CD14-positive monocyte (primary cell): ENCODE results near the gene INHA. TPM values are rescaled to one million over a fixed set of nuclear protein-coding genes. Genes with fewer than 3 reads are reported as not detected.

Experiments used
- DNase-seq, 3 donors: peaks; one replicate each; pipeline ENCODE4 v3.0.0-alpha.2; 2011 to 2022
- H2AFZ ChIP-seq: 2 replicates; pipeline ENCODE4 v1.6.0; 2012; ENCODE audit warnings: mild to moderate bottlenecking, low read depth, low read length, inconsistent platforms; ENCODE audit not compliant: insufficient read depth, poor library complexity, severe bottlenecking
- H3K27ac ChIP-seq, 2 donors: 1 replicate in 1 of 2; 2 replicates in 1 of 2; pipeline ENCODE4 v1.5.1; 2012 to 2013; ENCODE audit warnings: low read length in 2 of 2, control low read depth in 1 of 2, inconsistent platforms in 1 of 2, low read depth in 1 of 2, mild to moderate bottlenecking in 1 of 2
- H3K27me3 ChIP-seq, 2 donors: one replicate each; pipeline versions ENCODE4 v1.6.0 to v1.6.1; 2011 to 2013; ENCODE audit warnings: low read length in 2 of 2; ENCODE audit not compliant: control insufficient read depth in 2 of 2, insufficient read depth in 2 of 2
- H3K36me3 ChIP-seq, 2 donors: replicated peaks in 1 of 2; 1 replicate in 1 of 2; 2 replicates in 1 of 2; pipeline versions ENCODE4 v1.5.1 to v1.6.1; 2012 to 2013; ENCODE audit warnings: low read length in 2 of 2, control low read depth in 1 of 2, inconsistent platforms in 1 of 2, mild to moderate bottlenecking in 1 of 2; ENCODE audit not compliant: insufficient read depth in 2 of 2, control insufficient read depth in 1 of 2
- H3K4me1 ChIP-seq, 2 donors: 1 replicate in 1 of 2; 2 replicates in 1 of 2; pipeline versions ENCODE4 v1.5.1 to v1.6.1; 2012 to 2013; ENCODE audit warnings: low read length in 2 of 2, control low read depth in 1 of 2, inconsistent platforms in 1 of 2, mild to moderate bottlenecking in 1 of 2, moderate library complexity in 1 of 2; ENCODE audit not compliant: insufficient read depth in 2 of 2, control insufficient read depth in 1 of 2
- H3K4me2 ChIP-seq: replicated peaks from 2 replicates; pipeline ENCODE3; 2012; ENCODE audit warnings: low read length, moderate library complexity, mild to moderate bottlenecking; ENCODE audit not compliant: poor library complexity, severe bottlenecking; ENCODE audit errors: extremely low read depth
- H3K4me3 ChIP-seq, 3 experiments: fragments of 200-600 bp in 1 of 3; sonication (generic) in 1 of 3; replicated peaks in 1 of 3; 1 replicate in 2 of 3; 2 replicates in 1 of 3; pipeline ENCODE4 v1.5.1; 2011 to 2013; ENCODE audit warnings: low read length in 3 of 3, mild to moderate bottlenecking in 3 of 3, control low read depth in 2 of 3, low read depth in 2 of 3, inconsistent platforms in 1 of 3, moderate library complexity in 1 of 3
- H3K79me2 ChIP-seq: 2 replicates; pipeline ENCODE4 v1.6.0; 2012; ENCODE audit warnings: mild to moderate bottlenecking, control low read depth, inconsistent platforms, low read length, moderate library complexity; ENCODE audit not compliant: insufficient read depth
- H3K9ac ChIP-seq: 2 replicates; pipeline ENCODE4 v1.6.0; 2017; ENCODE audit warnings: low read length, mild to moderate bottlenecking; ENCODE audit not compliant: insufficient read depth, poor library complexity, severe bottlenecking
- H3K9me3 ChIP-seq, 2 donors: replicated peaks in 1 of 2; 1 replicate in 1 of 2; 2 replicates in 1 of 2; pipeline versions ENCODE4 v1.5.1 to v1.6.1; 2012 to 2013; ENCODE audit warnings: low read length in 2 of 2, control low read depth in 1 of 2; ENCODE audit not compliant: control insufficient read depth in 1 of 2, insufficient read depth in 1 of 2
- H4K20me1 ChIP-seq: 2 replicates; pipeline ENCODE4 v1.6.0; 2012; ENCODE audit warnings: mild to moderate bottlenecking, low read length, control low read depth, moderate library complexity; ENCODE audit not compliant: insufficient read depth
- H3K27ac Mint-ChIP-seq, 7 donors: one replicate each; pipeline ENCODE4 v1.8.0; 2020; ENCODE audit warnings: mild to moderate bottlenecking in 7 of 7, mixed read lengths in 7 of 7, moderate library complexity in 6 of 7, inconsistent platforms in 2 of 7
- H3K27me3 Mint-ChIP-seq, 3 donors: one replicate each; pipeline ENCODE4 v1.8.0; 2021 to 2022; ENCODE audit warnings: low read depth in 3 of 3, mild to moderate bottlenecking in 3 of 3, mixed read lengths in 3 of 3, moderate library complexity in 3 of 3, inconsistent platforms in 1 of 3
- H3K36me3 Mint-ChIP-seq, 2 donors: one replicate each; pipeline ENCODE4 v1.8.0; 2020; ENCODE audit warnings: mixed read lengths in 2 of 2, inconsistent platforms in 1 of 2, mild to moderate bottlenecking in 1 of 2
- H3K4me1 Mint-ChIP-seq: one replicate; pipeline ENCODE4 v1.8.0; 2020; ENCODE audit warnings: mild to moderate bottlenecking, mixed read lengths
- H3K4me3 Mint-ChIP-seq, 2 donors: one replicate each; pipeline ENCODE4 v1.8.0; 2020; ENCODE audit warnings: mild to moderate bottlenecking in 2 of 2, mixed read lengths in 2 of 2, moderate library complexity in 1 of 2
- H3K9me3 Mint-ChIP-seq, 7 donors: one replicate each; pipeline ENCODE4 v1.8.0; 2020 to 2022; ENCODE audit warnings: mixed read lengths in 7 of 7, mild to moderate bottlenecking in 6 of 7, moderate library complexity in 6 of 7, inconsistent platforms in 2 of 7
- CTCF ChIP-seq: fragments of 200-600 bp; IDR thresholded peaks from one replicate; pipeline ENCODE4 v1.8.0; 2022; ENCODE audit warnings: antibody characterized with exemption, mild to moderate bottlenecking
- WGBS: methylation state at CpG from one replicate; pipeline ENCODE4 v1.1.5; 2013; ENCODE audit warnings: missing lambda C conversion rate; ENCODE audit not compliant: insufficient coverage; 5-methylcytosine and 5-hydroxymethylcytosine counted together
- intact Hi-C, 2 donors: fragments of 100-400 bp; cut with micrococcal nuclease; formaldehyde crosslinking; loops; one replicate each; pipeline versions ENCODE4 v1.15.0 to v1.15.1; 2023
- polyA plus RNA-seq, 3 donors: library from polyadenylated mRNA; depleted of rRNA in 1 of 3; unstranded in 2 of 3; stranded (reverse) in 1 of 3; fragments of 300-500 nt in 2 of 3; fragments of >200 nt in 1 of 3; fragmentation: Illumina TruSeq in 2 of 3; gene quantifications; 1 replicate in 2 of 3; 2 replicates in 1 of 3; pipeline ENCODE4 v1.2.3, GENCODE V29; 2012 to 2021

The INHA gene
- polyA plus RNA-seq, 3 donors = not detected

GRCh38 chr2:219598308-219599078, 26.4 kb downstream of the INHA start:
- Histone ChIP-seq H3K36me3 (peaks cover 19 to 29% of the 10 kb centered on the region in 2 donors), H3K27me3 (no peaks in the 10 kb centered on the region), H3K4me1 (peaks cover 16 to 22% of the 10 kb centered on the region in 2 donors), H3K4me3 (peak overlapping the region; percentile 65 to 81 (median 80)), H4K20me1 (no peaks in the 10 kb centered on the region), H3K79me2 (peaks cover 8% of the 10 kb centered on the region), H3K9me3 (no peaks in the 10 kb centered on the region), H3K27ac (peak overlapping the region; percentile 69 to 91), H3K4me2 (peak overlapping the region; percentile 72), H2AFZ (peak overlapping the region; percentile 82), H3K9ac (peak overlapping the region; percentile 65)
- 45% methylated on average over 4 of the region's 9 CpGs for WGBS
- H3K9me3 Mint-ChIP-seq = peaks cover 0 to 1% (median 0%) of the 10 kb centered on the region in 7 donors
- H3K4me1 Mint-ChIP-seq = peaks cover 27% of the 10 kb centered on the region
- H3K4me3 Mint-ChIP-seq = peak overlapping the region; percentile 95 to 96
- no peak for TF ChIP-seq CTCF
- peak overlapping the region; percentile 94 to 99 (median 97) for H3K27ac Mint-ChIP-seq
- H3K27me3 Mint-ChIP-seq = peaks cover 2 to 5% (median 2%) of the 10 kb centered on the region in 3 donors
- intact Hi-C loops = loop anchor here (5.0 kb wide), 3 partner anchors 46 to 211 kb away; partner anchors contain the start of genes GMPPA (in 2 of the 2) and DNPEP (in 1 of the 2)
- H3K36me3 Mint-ChIP-seq = peaks cover 22 to 26% of the 10 kb centered on the region in 2 donors
- DNase-seq = no peak

DNA sequence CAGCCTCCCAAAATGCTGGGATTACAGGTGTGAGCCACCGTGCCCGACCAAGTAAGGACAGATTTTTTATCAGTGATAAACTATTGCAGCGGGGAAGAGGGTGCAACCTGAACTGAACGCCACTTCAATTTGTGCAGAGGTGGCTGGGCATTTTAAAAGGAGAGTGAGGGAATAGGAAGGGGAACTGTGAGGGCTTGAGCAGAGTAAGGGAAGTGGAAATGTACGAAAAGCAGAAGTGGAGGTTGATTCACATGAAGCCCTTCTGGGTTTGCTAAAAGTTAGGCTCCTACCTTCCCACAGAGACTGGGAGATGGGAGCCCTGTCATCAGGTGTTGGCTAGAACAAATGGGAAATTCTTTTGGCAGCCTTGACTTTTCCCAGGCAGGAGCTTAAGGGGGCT, 31.7 kb downstream of the INHA start:
- no peaks in the 10 kb centered on the region for H3K9me3 ChIP-seq
- H3K9me3 Mint-ChIP-seq = no peaks in the 10 kb centered on the region
- no peaks in the 10 kb centered on the region for H4K20me1 ChIP-seq
- 0% methylated on average over 5 of the region's 5 CpGs for WGBS
- H3K36me3 Mint-ChIP-seq = peaks cover 69 to 70% of the 10 kb centered on the region in 2 donors
- H2AFZ ChIP-seq = peak overlapping the region; percentile 10
- peaks cover 18 to 21% of the 10 kb centered on the region in 2 donors for H3K4me1 ChIP-seq
- peak overlapping the region; percentile 48 for H3K4me2 ChIP-seq
- peak overlapping the region in 1 of 2 donors; percentile 73 for H3K27ac ChIP-seq
- intact Hi-C loops = loop anchor here in 1 of 2 donors (10.0 kb wide), 1 partner anchor 429 kb away; the partner anchor contains the start of genes CNPPD1, RETREG2 and SLC23A3
- H3K27ac Mint-ChIP-seq = peak overlapping the region; percentile 72 to 93 (median 89)
- H3K36me3 ChIP-seq = peaks cover 56 to 68% of the 10 kb centered on the region in 2 donors
- no peaks in the 10 kb centered on the region for H3K27me3 Mint-ChIP-seq
- H3K4me3 Mint-ChIP-seq = peak overlapping the region; percentile 20 to 71
- DNase-seq = peak; percentile 57 to 78 (median 72)
- no peak overlapping the region for H3K9ac ChIP-seq
- no peaks in the 10 kb centered on the region for H3K27me3 ChIP-seq
- peaks cover 8% of the 10 kb centered on the region for H3K79me2 ChIP-seq
- peak overlapping the region in 1 of 3 experiments; percentile 40 for H3K4me3 ChIP-seq
- H3K4me1 Mint-ChIP-seq = peaks cover 21% of the 10 kb centered on the region
- TF ChIP-seq CTCF = no peak
